Transverse colon (tissue), 4 donors: ENCODE results near the gene NLGN1. TPM values are rescaled to one million over a fixed set of nuclear protein-coding genes. Genes with fewer than 3 reads are reported as not detected.

Experiments used
- DNase-seq: peaks from one replicate; pipeline ENCODE4 v3.0.0-alpha.2; 2019
- H3K27ac ChIP-seq, 4 donors: fragments of 200-600 bp; sonication (generic); 2 replicates each; pipeline ENCODE4 v1.5.1; 2016 to 2018; ENCODE audit warnings: inconsistent platforms in 4 of 4
- H3K27me3 ChIP-seq: fragments of 200-600 bp; sonication (generic); 2 replicates; pipeline ENCODE4 v1.5.1; 2017; ENCODE audit warnings: inconsistent platforms
- H3K36me3 ChIP-seq, 4 donors: fragments of 200-600 bp; sonication (generic); 2 replicates each; pipeline ENCODE4 v1.5.1; 2017 to 2019; ENCODE audit warnings: inconsistent platforms in 4 of 4
- H3K4me1 ChIP-seq, 4 donors: fragments of 200-600 bp; sonication (generic); 2 replicates each; pipeline ENCODE4 v1.5.1; 2017 to 2020; ENCODE audit warnings: inconsistent platforms in 4 of 4
- H3K4me3 ChIP-seq, 4 donors: fragments of 200-600 bp; sonication (generic); 1 replicate in 1 of 4; 2 replicates in 3 of 4; pipeline versions ENCODE4 v1.5.1 to v1.6.1; 2017 to 2019; ENCODE audit warnings: inconsistent platforms in 4 of 4
- H3K9me3 ChIP-seq, 2 donors: fragments of 200-600 bp; sonication (generic); 2 replicates each; pipeline ENCODE4 v1.5.1; 2017 to 2019; ENCODE audit warnings: inconsistent platforms in 2 of 2
- EP300 ChIP-seq: sonication (generic); formaldehyde crosslinking; IDR thresholded peaks from one replicate; pipeline ENCODE4 v1.6.1; 2017; ENCODE audit warnings: antibody characterized with exemption, low read depth
- POLR2A ChIP-seq: fragments of 450-650 bp; IDR thresholded peaks from one replicate; pipeline ENCODE4 v1.6.1; 2016; ENCODE audit warnings: antibody characterized with exemption, mild to moderate bottlenecking, moderate library complexity
- POLR2AphosphoS5 ChIP-seq, 3 donors: sonication (generic); formaldehyde crosslinking; IDR thresholded peaks; one replicate each; pipeline ENCODE4 v1.6.1; 2016; ENCODE audit warnings: antibody characterized with exemption in 3 of 3
- WGBS, 2 donors: methylation state at CpG; one replicate each; pipeline ENCODE4 v1.1.5; 2018; ENCODE audit warnings: low coverage in 1 of 2; 5-methylcytosine and 5-hydroxymethylcytosine counted together
- in situ Hi-C, 4 donors: fragments of 200-750 bp; cut with MboI; loops; one replicate each; pipeline versions ENCODE4 v1.15.0 to v1.15.1; 2017; ENCODE audit warnings: low sequenced_read_pairs in 3 of 4, low pct_ligation_motif_present in 1 of 4, low pct_unique_long_range_greater_than_20kb in 1 of 4
- intact Hi-C: fragments of 100-400 bp; cut with DNase I; formaldehyde crosslinking; loops from one replicate; pipeline ENCODE4 v1.15.1; 2023; ENCODE audit warnings: low total_unique reads
- total RNA-seq, 4 donors: library from RNA; depleted of rRNA; stranded (reverse); fragments of >200 nt; gene quantifications; one replicate each; pipeline ENCODE4 v1.1.0, GENCODE V29; 2016
- TF ChIP-seq, protein P1 (sequence below), 5 experiments: fragments of 200-600 bp in 3 of 5; fragments of 450-650 bp in 2 of 5; sonication (generic) in 3 of 5; IDR thresholded peaks; 1 replicate in 2 of 5; 2 replicates in 3 of 5; pipeline ENCODE4 v1.5.1; 2016 to 2017; ENCODE audit warnings: antibody characterized with exemption in 5 of 5, inconsistent platforms in 3 of 5, mild to moderate bottlenecking in 2 of 5, moderate library complexity in 1 of 5

NLGN1 gene
- total RNA-seq, 4 donors from 2014 or later = 0.40 to 5.2 (median 1.9) TPM; not detected in 1

DNA sequence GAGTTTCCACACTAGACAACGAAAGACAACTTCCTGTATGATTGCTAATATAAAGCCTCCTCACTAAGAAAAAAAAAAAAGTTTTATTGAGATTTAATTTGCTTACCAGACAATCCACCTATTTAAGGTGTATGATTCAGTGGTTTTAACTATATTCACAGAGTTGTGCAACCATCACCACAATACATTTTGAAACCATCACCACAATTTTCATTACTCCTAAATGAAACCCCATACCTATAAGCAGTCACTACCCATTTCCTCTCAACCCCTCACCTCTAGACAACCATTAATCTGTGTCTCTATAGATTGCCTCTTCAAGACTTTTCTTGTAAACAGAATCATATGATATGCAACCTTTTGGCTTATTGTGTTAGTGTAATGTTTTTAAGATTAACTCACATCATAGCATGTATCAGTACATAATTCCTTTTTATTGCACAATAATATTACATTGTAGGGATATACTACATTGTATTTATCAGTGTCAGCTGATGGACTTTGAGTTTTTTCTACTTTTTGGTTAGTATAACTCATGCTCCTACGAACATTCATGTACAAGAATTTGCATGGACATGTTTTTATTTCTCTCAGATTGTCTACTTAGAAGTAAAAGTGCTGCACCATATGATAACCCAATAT is 339.7 kb downstream of the NLGN1 start:
- Histone ChIP-seq H3K36me3 (no peaks in the 10 kb centered on the region), H3K9me3 (no peaks in the 10 kb centered on the region), H3K4me3 (no peak overlapping the region), H3K27ac (no peak overlapping the region), H3K27me3 (no peaks in the 10 kb centered on the region), H3K4me1 (no peaks in the 10 kb centered on the region)
- DNase-seq = no peak
- in situ Hi-C loops = no loop called here
- WGBS, 2 donors = 44 to 45% methylated on average over 2 of the region's 2 CpGs
- intact Hi-C loops = no loop called here
- no peak for TF ChIP-seq EP300
- no peak for TF ChIP-seq POLR2AphosphoS5 (IDR thresholded peaks at IDR 0.05)
- TF ChIP-seq, protein P1, sequence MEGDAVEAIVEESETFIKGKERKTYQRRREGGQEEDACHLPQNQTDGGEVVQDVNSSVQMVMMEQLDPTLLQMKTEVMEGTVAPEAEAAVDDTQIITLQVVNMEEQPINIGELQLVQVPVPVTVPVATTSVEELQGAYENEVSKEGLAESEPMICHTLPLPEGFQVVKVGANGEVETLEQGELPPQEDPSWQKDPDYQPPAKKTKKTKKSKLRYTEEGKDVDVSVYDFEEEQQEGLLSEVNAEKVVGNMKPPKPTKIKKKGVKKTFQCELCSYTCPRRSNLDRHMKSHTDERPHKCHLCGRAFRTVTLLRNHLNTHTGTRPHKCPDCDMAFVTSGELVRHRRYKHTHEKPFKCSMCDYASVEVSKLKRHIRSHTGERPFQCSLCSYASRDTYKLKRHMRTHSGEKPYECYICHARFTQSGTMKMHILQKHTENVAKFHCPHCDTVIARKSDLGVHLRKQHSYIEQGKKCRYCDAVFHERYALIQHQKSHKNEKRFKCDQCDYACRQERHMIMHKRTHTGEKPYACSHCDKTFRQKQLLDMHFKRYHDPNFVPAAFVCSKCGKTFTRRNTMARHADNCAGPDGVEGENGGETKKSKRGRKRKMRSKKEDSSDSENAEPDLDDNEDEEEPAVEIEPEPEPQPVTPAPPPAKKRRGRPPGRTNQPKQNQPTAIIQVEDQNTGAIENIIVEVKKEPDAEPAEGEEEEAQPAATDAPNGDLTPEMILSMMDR (IDR thresholded peaks at IDR 0.05) = no peak
- no peak for TF ChIP-seq POLR2A

DNA sequence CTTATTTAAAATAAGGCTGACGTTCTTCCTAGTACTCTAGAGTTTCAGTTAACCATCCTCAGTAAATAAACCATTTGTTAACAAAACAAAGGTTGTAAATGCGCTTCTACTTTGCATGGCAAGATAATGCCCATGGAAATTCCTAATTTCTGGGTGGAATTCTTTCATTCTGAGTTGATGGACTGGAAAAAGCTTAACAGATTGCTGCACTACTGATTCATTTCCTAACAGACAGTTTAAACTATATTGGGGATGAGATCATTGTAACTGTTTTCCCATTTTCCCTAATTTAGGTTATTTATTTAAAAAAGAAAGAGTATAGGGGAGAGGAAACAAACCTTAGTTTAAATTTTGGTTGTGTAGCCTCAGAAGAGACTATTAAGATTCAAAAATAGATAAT is 342.2 kb downstream of the NLGN1 start:
- Histone ChIP-seq H3K27me3 (no peaks in the 10 kb centered on the region), H3K36me3 (no peaks in the 10 kb centered on the region), H3K4me3 (no peak overlapping the region), H3K9me3 (no peaks in the 10 kb centered on the region), H3K4me1 (no peaks in the 10 kb centered on the region), H3K27ac (no peak overlapping the region)
- DNase-seq = no peak
- intact Hi-C loops = no loop called here
- WGBS, 2 donors = 49 to 63% methylated on average over 2 of the region's 2 CpGs
- in situ Hi-C loops = no loop called here
- TF ChIP-seq EP300 = no peak
- TF ChIP-seq, protein P1 (IDR thresholded peaks at IDR 0.05) = no peak
- no peak for TF ChIP-seq POLR2AphosphoS5 (IDR thresholded peaks at IDR 0.05)
- no peak for TF ChIP-seq POLR2A

DNA sequence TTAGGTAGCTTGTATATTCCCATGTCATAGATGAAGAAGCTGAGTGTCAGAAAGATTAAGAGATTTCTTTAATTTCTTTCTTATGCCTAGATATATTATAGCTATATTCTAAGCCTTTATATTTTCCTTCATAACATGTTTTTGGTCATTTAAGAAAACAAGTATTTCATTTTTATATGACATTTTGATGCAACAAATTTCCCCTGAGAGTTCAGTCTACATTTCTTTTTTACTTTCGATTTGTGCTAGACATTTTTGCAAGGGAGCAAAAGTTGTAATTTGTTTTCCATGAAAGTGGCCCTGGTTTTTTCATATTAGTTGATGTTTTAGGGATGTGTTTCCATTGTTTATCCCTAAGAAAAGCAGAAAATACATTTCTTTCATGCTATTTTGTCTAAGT is 344.9 kb downstream of the NLGN1 start:
- intact Hi-C loops (no loop called here), in situ Hi-C loops (no loop called here)
- WGBS, 2 donors = 40 to 45% methylated on average over 1 of the region's 1 CpG
- Histone ChIP-seq H3K4me3 (no peak overlapping the region), H3K9me3 (no peaks in the 10 kb centered on the region), H3K4me1 (no peaks in the 10 kb centered on the region), H3K36me3 (no peaks in the 10 kb centered on the region), H3K27me3 (no peaks in the 10 kb centered on the region), H3K27ac (no peak overlapping the region)
- TF ChIP-seq EP300 (no peak), POLR2A (no peak)
- TF ChIP-seq, protein P1 (IDR thresholded peaks at IDR 0.05) = no peak
- no peak for DNase-seq

DNA sequence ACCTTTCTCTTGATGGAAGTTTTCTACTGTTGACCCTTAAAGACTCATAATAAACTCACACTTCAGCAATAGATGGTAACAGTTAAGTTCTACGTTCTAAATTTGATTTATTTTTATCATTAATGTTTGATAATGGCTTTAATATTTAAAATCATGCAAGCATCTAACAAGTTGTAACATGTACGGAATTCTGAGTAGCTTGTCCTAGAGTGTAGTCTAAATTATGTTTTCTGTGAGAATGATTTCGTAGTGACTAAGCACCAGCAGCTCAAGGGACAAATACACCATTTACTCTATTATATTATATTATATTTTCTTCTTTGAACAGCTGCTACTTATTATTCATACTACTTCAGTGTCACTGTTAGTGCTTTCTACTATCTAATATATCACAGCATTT is 345.6 kb downstream of the NLGN1 start:
- DNase-seq = no peak
- in situ Hi-C loops (no loop called here), intact Hi-C loops (no loop called here)
- Histone ChIP-seq H3K4me1 (no peaks in the 10 kb centered on the region), H3K4me3 (no peak overlapping the region), H3K27me3 (no peaks in the 10 kb centered on the region), H3K9me3 (no peaks in the 10 kb centered on the region), H3K36me3 (no peaks in the 10 kb centered on the region), H3K27ac (no peak overlapping the region)
- no peak for TF ChIP-seq POLR2AphosphoS5 (IDR thresholded peaks at IDR 0.05)
- no peak for TF ChIP-seq EP300
- TF ChIP-seq POLR2A = no peak
- 62 to 70% methylated on average over 3 of the region's 3 CpGs for WGBS, 2 donors

DNA sequence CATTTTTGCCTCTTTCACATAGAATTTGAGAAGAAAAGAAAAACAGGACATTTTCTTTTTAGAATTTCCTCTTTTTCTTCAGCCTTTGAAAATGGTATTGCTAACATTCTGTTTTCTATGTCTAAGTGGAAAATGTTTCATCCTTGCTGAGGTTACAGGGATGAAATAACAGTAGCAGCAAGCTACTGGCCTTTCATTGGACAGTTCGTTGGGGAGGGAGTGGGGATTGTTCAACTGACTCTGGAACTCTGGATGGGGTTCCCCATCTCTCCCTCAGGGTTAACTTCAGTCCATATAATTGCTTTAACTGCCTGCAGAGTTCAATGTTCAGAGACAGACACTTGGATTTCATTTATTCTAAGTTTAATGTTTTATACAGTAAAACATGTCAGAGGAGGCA is 346.0 kb downstream of the NLGN1 start:
- WGBS, 2 donors = 38% methylated on average over 1 of the region's 1 CpG; no CpG with 5 or more reads in 1 of the 2 donors
- Histone ChIP-seq H3K36me3 (no peaks in the 10 kb centered on the region), H3K27ac (no peak overlapping the region), H3K9me3 (no peaks in the 10 kb centered on the region), H3K4me3 (no peak overlapping the region), H3K27me3 (no peaks in the 10 kb centered on the region), H3K4me1 (no peaks in the 10 kb centered on the region)
- TF ChIP-seq POLR2AphosphoS5 (IDR thresholded peaks at IDR 0.05) = no peak
- no peak for TF ChIP-seq EP300
- TF ChIP-seq, protein P1 (IDR thresholded peaks at IDR 0.05) = no peak
- TF ChIP-seq POLR2A = no peak
- intact Hi-C loops (no loop called here), in situ Hi-C loops (no loop called here)
- DNase-seq = no peak
